GM20431 (cell line): Measurements from ENCODE around the gene YAF2.

Experiments
- in situ Hi-C: fragments of 300-500 bp; cut with MseI, MboI; formaldehyde crosslinking; loops from one replicate; pipeline ENCODE4 v1.15.0; 2020; ENCODE audit warnings: low sequenced_read_pairs; ENCODE audit not compliant: unreplicated experiment

YAF2 gene

DNA sequence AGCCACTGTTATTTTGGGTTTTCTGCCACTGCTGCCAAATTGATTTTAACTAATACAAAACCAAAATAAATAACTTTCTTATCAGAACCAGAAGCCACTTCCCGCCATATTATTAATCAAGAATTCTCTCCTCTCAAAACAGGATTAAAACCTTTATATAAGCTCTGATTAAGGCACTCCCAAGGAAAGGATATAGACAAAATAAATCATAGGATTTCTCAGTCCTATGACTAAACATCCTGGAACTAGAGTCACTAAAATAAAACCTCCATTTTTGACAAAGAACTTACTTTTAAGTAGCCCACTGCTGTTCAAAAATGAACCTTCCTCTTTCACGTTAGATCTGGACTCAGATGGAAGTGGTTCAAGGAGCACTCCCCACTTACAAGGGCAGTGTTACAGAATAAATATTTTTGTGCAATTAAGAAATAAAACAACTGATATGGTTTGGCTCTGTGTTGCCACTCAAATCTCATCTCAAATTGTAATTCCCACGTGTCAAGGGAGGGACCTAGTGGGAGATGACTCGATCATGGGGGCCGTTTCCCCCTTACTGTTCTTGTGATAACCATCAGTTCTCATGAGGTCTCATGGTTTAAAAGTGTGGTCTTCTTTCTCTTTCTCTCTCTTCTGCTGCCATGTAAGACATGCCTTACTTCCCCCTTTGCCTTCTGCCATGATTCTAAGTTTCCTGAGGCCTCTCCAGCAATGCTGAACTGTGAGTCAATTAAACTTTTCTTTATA, 119.7 kb downstream of the YAF2 start:
- in situ Hi-C loops, result no loop called here

DNA sequence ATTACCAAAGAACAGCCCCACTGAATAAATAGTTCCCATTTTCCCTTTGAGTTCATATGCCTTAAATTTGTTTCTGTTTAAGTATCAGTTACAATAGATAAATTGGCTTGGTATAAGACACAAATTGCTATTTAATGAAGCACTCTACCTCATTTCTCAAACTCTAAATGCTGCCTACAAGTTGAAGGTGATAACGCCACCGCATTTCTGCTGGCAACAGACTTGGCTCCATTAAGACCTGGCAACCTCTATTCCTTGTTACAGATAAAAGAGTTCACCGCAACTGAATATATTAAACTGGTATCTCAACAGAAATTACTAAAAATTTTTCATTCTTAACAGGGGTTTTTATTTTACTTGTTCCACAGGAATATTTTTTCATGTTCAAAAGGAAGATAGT, 129.0 kb downstream of the YAF2 start:
- in situ Hi-C loops, result no loop called here
